GM12892 (cell line): Measurements from ENCODE around the gene KRT79.

Source experiments
- POLR2A ChIP-seq: IDR thresholded peaks from 2 replicates; pipeline ENCODE4 v1.6.1; 2011; ENCODE audit warnings: low read depth, low read length, control low read depth
- POLR2AphosphoS5 ChIP-seq: IDR thresholded peaks from 2 replicates; pipeline ENCODE4 v1.6.1; 2011; ENCODE audit warnings: low read depth, low read length, control low read depth

GRCh38 chr12:52849511-52849910 lies 15.4 kb upstream of the KRT79 start:
- TF ChIP-seq POLR2A (no peak), POLR2AphosphoS5 (no peak)
